ENCODE data around the gene WNT6.

The WNT6 gene

DNA sequence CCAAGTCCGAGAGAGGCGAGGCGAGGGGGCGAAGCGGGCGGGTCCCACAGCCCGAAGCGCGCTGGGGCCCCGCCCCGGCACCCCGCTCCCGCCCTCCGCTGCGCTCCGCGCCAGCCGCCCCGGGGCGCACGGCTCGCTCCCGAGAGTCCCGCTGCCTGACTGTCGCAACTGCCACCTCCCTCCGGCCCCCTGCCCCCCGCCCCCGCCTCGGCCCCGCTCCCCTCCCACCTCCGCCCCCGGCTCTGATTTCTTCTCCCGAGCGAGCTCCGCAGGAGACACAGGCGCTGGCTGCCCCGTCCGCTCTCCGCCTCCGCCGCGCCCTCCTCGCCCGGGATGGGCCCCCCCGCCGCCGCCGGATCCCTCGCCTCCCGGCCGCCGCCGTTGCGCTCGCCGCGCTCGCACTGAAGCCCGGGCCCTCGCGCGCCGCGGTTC is at the start of gene WNT6:
TSS of gene WNT6 (plus strand) at position 250 of the 432 bp plus-strand sequence. CDS start 233 bp downstream, outside the sequence.
- no peak for DNase-seq (ENCODE audit: low spot score)

DNA sequence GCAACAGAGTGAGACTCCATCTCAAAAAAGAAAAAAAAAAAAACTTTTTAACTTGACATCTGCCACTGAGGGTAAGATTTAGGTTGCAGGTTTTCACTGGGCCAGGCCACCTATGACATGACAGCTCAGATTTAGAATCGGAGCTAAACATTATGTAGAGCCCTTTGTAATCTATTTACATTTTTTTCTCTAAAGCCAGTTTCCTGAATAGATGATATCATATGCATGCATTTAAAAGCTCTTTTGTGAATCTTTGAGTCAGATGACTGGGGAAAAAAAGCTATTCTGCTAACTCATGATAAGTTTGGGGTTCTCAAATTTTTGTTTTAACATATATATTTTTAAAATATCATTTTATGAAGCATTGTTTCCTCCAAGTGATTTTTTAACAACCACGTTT is 49.3 kb upstream of the WNT6 start:
- no peak for DNase-seq (ENCODE audit: low spot score)

DNA sequence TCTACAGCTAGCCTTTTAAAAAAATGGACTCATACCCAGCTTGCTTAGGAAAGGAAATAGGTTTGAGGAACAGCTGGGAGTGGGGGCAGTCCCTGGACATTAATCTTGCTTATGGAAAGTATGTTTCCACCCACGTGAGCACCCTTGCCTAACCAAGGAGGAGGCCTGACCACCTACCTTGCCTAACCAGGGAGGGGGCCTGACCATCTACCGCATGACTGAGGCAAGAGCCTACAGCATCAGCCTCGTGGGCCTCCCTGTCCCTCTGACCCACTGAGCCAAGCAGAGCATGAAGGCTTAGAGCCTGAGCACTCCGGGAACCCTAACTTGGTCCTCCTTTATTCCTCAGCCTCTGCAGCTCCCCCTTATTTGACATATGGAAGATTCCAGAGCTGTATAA is 48.2 kb upstream of the WNT6 start:
- DNase-seq (ENCODE audit: low spot score): no peak

DNA sequence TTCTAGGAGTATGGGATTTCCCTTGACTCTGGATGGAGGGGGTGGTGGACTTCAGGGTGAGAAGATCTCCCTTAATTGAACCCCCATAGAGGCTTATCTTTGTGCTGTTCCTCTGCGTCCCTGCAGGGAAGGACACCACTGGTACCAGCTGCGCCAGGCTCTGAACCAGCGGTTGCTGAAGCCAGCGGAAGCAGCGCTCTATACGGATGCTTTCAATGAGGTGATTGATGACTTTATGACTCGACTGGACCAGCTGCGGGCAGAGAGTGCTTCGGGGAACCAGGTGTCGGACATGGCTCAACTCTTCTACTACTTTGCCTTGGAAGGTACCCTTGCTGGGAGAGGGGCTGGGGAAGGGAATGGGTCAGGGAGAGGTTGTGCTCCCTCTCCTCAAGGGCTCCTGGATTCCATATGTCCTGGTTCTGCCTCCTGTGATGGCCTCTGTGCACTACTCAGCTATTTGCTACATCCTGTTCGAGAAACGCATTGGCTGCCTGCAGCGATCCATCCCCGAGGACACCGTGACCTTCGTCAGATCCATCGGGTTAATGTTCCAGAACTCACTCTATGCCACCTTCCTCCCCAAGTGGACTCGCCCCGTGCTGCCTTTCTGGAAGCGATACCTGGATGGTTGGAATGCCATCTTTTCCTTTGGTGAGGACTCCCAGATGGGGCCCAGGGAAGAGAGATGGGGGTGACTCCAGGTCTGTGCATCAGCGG is 47.3 kb upstream of the WNT6 start:
- DNase-seq (ENCODE audit: low spot score): no peak

DNA sequence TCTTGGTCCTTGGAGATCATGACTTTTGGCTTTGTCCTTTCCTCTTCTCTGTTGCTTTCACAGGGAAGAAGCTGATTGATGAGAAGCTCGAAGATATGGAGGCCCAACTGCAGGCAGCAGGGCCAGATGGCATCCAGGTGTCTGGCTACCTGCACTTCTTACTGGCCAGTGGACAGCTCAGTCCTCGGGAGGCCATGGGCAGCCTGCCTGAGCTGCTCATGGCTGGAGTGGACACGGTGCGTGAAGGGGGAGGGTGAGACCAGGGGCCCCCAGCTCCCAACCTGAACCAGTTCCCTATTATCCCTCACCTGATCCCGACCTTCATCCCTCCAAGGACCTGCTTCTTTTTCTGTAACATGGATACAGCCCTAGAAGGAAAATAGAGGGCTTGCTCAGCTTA is 46.7 kb upstream of the WNT6 start:
- DNase-seq (ENCODE audit: low spot score): no peak

DNA sequence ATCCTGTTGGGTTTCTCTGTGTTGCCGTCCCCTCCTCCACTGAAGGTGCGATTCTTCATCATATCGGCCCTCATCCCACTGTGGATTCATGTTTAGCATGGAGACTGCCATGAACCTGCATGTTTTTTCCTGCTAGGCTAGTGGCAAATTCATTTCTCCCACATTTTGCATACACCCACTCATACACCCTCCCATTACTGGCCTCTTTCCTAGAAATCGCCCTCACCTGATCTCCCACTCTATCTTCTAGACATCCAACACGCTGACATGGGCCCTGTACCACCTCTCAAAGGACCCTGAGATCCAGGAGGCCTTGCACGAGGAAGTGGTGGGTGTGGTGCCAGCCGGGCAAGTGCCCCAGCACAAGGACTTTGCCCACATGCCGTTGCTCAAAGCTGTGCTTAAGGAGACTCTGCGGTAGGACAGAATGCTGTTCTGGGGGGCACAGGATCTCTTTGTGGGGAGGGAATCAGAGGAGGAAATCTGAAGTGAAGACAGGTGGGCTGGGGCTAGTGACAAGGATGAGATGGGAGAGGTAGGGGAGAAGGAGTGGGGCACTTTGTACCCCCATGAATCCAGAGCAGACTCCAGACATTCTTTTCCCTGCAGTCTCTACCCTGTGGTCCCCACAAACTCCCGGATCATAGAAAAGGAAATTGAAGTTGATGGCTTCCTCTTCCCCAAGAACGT is 45.7 kb upstream of the WNT6 start:
- no peak for DNase-seq (ENCODE audit: low spot score)

DNA sequence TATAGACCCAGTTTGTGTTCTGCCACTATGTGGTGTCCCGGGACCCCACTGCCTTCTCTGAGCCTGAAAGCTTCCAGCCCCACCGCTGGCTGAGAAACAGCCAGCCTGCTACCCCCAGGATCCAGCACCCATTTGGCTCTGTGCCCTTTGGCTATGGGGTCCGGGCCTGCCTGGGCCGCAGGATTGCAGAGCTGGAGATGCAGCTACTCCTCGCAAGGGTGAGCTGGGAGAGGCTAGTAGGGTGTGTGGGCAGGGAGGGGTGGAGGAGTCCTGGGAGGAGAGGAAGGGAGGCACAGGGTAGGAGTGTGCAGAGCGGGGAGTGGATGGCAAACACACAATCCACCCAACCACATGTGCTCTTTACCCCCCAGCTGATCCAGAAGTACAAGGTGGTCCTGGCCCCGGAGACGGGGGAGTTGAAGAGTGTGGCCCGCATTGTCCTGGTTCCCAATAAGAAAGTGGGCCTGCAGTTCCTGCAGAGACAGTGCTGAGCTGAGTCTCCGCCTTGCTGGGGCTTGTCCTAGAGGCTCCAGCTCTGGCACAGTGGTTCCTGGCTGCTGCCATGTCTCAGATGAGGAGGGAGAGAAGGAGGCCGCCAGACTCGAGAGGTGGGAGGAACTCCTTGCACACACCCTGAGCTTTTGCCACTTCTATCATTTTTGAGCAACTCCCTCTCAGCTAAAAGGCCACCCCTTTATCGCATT is 44.9 kb upstream of the WNT6 start:
- no peak for DNase-seq (ENCODE audit: low spot score)

DNA sequence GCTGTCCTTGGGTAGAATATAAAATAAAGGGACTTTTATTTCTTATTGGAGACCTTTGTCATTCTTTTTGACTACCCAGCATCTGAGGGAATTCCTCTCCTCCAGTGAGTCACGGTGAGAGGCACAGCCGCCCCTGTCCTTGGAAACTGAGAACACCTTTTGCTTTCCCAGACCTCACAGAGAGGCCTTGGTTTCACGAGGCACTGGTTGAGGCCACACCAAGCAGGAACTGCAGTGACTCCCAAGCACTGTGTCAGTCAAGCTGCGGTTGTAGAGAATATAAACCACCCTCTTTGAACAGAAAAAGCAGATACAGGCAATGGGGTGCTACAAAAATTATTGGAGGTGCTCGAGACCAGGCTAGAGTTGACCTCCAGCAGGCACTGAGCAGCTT is 44.4 kb upstream of the WNT6 start:
- no peak for DNase-seq (ENCODE audit: low spot score)

DNA sequence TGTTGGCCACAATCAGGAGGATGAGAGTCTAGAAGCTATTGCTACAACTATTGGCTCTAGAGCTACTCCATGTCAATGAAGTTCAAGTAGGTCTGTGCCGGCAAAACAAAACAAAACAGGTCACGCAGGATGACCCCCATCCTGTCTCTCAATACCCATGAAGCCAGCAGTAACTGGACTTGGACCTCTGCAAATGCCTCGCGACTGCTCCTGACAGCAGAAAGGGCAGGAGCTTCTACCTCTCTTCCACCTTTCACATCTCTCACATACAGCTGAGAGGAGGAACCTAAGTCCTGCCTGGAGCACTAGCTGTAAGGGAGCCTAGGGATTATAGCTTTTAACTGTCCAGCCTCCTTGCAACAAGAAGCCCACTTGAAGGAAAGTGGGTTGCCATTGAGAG is 44.0 kb upstream of the WNT6 start:
- no peak for DNase-seq (ENCODE audit: low spot score)

DNA sequence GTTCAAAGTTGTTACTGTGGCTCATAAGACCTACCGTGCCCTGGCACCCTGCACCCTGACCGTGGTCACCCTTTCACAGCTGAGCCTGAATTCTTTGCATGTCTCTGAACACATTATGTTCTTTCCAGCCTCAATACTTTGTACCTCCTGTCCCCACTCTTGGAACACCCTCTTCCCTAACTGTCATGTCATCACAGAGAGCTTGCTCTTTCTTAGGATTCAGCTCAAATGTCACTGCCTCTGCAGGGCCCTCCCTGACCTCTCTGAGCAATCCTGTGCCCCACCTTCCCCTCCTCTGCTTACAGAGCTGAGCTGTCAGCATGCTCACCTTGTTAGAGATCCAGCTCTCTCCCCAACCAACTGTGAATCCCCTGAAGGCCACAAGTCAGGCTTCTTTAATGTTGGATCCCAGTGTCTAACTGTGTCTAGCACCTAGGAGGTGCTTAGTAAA is 43.0 kb upstream of the WNT6 start:
- DNase-seq (ENCODE audit: low spot score): no peak

DNA sequence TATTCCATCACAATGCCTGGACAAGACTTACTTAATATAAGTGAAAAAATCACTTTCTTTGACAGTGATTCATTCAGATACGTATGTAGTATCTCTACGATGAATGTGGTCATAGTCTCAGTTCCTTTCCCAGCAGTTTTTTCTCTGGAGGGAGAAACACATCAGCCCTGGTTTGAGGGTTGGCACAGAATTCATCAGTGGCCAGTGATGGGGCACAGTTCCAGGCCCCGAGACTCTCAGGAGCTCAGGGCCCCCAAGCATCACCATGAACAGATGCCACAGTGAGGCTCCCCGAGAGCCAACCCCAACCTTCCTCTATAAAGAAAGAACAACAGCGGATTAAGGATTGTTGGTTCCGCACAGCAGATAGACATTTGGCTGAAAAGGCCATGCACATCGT is 40.5 kb upstream of the WNT6 start:
- no peak for DNase-seq (ENCODE audit: low spot score)

DNA sequence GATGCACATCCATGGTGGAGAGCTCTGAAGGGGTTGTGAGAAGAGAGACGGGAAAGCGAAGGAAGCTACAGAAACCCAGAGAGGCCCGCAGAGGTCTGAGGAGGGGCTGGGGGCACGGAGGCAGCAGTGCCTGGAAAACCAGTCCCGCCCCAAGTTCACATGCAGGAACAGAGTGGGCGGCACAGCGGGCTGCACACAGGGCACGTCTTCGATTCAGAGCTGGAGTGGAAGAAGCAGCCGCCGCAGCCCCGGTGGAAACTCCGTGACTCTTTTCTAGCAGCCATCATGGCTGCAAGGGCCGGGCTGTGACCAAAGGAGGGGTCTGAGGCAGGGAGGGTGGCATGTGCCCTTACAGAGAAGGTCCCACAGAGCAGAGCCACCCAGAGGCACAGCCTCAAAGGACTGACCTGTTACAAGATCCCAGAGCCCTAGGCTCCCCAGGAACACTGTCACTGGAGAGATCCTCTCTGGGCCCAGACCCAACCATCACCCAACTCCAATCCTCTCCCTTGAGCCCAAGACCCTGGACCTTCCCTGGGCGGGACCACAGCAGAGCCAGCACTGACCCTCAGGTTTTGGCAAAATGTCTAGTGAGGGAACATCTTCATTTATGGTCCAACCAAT is 38.7 kb upstream of the WNT6 start:
- no peak for DNase-seq (ENCODE audit: low spot score)

DNA sequence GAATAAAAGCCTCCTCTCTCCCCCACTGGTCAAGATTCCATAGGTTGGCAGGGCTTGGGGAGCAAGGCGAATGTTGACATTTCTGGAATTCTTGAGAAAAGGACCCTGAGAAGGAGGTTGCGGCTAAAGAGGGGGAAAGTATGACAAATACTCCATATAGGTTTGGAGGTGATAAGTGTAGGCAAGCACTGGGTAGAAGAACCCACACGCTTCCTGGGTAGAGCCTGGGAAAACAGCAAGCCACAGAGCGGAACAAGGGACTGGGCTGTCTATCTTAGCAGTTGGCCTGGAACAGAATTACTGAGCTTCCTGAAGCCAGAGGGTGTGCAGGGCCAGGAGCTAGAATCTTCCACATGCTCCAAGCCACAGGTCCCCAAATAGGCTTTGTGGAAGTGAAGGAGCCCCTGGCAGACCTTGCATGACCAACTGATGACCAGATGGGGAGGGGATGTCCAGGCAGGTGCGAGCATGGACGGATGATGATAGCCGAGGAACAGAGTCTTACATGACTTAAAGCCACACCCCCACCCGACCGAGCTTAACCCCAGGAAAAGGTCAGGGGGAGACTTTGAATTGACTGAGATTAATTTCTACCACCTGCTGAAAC is 37.9 kb upstream of the WNT6 start:
- DNase-seq (ENCODE audit: low spot score): no peak

DNA sequence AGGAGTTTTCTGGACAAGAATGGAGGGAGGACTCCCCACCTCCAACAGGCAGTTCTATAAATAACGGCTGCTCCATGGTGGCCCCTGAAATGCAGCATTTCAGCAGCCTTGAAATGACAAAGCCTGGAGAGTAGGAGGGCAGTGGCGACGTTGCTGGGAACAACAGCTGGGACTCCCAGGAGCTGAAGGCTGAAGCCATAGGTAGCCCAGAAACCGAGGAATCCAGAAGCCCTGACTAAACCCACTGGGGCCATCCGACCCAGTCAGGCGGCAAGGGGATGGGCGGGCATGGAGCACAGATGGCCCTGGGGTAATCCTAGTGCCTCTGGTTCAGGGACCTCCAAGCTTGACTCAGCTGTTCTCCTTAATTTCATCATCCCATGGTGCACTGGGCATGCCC is 37.0 kb upstream of the WNT6 start:
- no peak for DNase-seq (ENCODE audit: low spot score)

DNA sequence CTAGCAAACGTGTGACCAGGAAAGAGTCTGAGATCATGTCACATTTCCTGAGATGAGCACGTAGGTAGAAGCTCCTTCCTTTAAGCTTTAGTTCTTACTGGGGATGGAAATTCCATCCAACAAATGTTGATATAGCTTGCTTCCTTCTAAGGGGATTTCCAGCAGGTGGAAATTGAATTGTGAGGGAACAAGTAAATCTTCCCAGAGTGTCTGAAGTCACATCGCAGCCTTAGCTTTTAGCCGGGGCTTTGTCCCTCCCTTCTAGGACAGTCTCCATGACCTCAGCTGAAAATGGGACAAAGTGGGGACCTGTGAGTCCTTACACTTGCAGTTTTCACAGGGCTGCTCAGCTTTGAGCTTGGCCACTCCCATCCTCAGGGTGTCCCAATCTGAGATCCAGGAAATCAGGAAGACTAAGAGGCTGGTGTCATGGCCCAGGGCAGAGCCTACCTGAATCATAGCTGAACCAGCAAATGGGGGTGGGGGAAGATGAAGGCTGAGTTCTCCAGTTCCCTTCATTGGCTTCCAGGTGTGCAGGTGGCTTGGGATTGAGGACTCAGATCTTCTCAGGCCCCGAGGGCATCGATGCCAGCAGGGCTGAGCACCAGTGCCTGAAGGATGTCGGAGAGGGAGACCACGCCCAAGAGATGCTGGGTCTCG is 36.3 kb upstream of the WNT6 start:
- DNase-seq (ENCODE audit: low spot score): no peak

DNA sequence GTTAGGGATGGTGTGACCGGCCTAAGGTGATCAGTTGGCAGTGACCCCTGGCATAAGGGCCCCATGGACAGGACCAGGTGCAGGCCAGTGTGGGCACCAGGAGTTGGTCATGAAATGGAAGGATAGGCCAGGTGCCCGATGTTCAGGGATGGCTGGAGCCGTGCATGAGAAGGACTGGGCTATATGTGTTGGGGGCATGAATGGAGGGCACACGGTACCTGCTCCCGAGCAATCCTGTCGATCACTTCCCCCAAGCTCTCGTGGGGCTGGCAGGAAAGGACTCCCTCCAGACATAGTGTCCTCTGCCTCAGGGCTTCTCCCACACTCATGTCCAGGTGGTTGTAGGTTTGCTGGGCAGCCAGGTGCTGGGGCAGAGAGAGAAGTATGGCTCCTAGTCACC is 35.6 kb upstream of the WNT6 start:
- DNase-seq (ENCODE audit: low spot score): no peak

DNA sequence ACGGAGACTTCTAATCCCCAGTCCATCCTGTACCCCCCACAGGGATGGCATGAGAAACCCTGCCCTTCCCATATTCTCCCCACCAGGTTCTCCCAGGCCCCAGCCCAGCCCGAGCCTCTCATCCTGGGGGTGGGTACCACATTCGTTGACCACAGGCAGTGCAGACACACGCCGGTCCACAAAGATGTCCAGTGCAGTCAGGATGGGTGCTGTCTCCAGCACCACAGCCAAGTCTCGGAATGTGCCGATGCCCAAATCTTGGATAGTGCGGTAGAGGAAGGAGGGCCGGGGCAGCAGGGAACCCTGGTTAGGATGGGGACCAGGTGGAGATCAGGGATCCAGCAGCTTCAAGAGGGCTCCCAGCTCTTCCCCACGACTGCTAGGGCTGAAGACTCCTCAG is 32.8 kb upstream of the WNT6 start:
- no peak for DNase-seq (ENCODE audit: low spot score)

DNA sequence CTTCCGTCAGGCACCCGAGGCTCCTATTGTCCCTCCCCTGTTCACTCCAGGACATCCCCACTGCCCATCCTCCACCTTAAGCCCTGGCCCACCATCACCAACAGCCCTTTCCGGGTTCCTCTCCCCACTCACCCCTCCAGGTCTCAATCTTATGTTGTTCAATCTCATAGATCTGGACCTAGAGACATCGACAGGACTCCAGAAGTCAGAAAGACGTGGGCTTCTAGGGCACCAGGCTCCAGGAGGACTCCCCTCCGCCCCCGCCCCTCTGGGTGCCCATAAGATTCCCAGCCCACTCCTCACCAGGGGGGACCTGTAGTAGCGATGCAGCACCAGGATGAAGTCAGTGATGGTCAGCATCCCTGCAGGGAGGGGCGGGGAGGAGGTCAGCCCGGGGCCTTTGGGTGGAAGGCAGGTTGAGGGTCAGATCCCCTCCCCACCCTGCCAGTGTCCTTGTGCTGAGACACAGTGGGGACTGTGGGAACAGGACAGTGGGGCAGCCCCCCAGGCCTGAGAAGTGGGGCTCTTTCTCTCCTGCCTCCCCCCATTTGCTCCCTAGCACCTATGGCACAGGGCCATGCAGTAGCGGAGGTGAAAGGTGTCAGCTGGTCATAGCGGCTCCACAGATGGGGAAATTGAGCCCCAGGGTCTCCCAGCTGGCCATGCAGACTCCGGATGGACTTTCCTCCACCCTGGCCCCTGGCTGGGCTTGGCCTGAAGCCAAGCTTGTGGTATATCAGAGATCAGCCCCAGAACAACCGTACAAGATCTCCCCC is 31.7 kb upstream of the WNT6 start:
- no peak for DNase-seq (ENCODE audit: low spot score)

DNA sequence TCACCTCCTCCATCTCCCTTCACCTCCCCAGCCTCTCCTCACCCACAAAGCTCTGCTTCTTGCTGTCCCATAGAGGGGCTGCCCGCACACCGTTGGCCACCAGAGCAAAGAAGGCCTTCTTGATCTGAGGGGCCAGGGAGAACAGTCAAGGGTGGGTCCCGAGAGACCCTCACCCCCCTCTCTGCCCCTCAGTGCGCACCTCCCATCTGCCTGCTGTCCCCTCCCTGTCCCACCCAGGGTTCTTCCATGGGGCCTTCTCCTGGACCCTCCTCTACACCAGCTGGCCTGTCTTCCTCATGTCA is 31.2 kb upstream of the WNT6 start:
- no peak for DNase-seq (ENCODE audit: low spot score)

DNA sequence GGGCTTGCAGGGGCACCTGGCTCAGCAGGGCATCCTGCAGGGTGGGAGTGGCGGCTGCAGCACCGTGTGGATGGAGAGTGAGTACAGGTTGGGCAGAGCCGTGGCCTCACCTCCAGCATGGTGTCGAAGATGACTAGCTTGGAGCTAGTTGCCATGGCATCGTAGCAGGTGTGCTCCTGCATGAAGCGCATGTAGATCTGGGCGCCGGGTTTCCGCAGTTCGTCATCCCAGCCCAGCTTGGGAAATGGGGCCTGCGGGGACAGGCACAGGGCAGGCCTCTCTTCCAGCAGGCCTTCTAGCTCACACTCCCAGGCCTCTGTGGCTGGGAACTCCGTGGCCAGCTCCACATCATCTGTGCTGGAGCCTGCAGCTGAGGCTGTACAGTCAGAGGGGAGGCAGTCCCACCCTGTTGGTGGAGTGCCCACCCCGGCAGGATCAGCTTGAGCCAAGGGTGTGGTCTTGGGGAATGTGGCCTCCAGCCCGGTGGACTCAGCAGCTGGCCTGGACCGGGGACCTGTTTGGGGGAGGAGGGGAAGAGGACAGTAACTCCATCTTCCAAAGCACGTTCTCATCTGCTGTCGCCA is 29.6 kb upstream of the WNT6 start:
- DNase-seq (ENCODE audit: low spot score): no peak

All from putamen (tissue), 1 donor.